Measurements from ENCODE around the gene TYW1.
"Not testable (repeated sequence)": the region's sequence is repeated elsewhere in the genome, so short reads cannot be mapped to it uniquely, and the experiment has no call there.

TYW1 gene

GRCh38 chr7:67046819-67047218 lies 50.2 kb downstream of the TYW1 start:
- not testable (repeated sequence) for DNase-seq (ENCODE audit: low read depth)

GRCh38 chr7:67049908-67050307 lies 53.3 kb downstream of the TYW1 start:
- not testable (repeated sequence) for DNase-seq (ENCODE audit: low read depth)

DNA sequence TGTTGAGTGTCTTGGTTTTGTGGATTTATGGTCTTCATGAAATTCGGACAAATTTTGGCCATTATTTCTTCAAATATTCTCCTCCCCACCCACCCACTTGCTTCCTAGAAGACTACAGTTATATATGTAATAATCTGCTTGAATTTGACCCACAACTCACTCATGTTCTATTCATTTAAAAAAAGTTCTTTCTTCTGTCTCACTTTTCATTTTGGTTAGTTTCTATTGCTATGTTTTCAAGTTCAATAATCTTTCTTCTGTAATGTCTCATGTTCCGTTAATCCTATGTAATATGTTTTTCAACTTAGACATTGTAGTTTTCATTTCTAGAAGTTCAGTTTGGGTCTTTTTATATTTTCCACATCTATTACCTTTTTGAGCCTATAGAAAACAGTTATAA lies 55.5 kb downstream of the TYW1 start:
- DNase-seq (ENCODE audit: low read depth) = not testable (repeated sequence)

GRCh38 chr7:67056683-67057082 lies 60.0 kb downstream of the TYW1 start:
- no peak for DNase-seq (ENCODE audit: low read depth)

DNA sequence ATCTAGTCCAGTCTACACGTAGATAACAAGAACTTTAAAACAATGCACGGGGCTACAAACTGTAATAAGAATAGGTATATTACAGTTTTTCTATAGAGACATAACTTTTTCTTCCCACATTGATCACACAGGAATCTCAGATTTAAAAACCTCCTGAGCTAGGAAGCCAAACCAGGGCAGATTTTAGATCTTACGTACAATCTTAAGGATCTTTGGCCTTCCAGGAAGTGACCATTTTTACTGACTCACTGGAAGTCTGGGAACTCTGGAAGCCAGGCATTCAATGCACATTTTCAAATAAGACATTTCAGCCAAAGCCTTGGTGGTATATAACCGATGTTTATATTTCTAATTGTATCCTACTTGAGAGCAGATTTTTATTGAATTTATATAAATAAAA lies 64.7 kb downstream of the TYW1 start:
- not testable (repeated sequence) for DNase-seq (ENCODE audit: low read depth)

DNA sequence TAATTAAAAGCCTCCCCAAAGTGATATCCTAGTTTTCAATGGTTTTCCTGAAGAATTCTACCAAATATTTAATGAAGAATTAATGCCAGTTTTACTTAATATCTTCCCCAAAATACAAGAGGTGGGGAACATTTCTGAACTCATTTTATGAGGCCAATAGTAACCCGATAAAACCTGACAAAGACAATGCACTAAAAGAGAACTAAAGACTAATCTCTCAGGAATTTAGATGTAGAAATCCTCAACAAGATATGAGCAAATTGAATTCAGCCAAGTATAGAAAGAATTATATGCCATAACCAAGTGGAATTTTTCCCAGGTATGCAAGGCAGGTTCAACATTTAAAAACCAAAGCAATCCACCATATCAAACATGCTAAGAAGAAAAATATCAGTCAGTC lies 66.2 kb downstream of the TYW1 start:
- not testable (repeated sequence) for DNase-seq (ENCODE audit: low read depth)

GRCh38 chr7:67066950-67067622 lies 70.5 kb downstream of the TYW1 start:
- DNase-seq (ENCODE audit: low read depth) = not testable (repeated sequence)

GRCh38 chr7:67076120-67076519 lies 79.5 kb downstream of the TYW1 start:
- not testable (repeated sequence) for DNase-seq (ENCODE audit: low read depth)

- not testable (repeated sequence) for DNase-seq (ENCODE audit: low read depth)
These were observed 86.2 kb downstream of the TYW1 start for GRCh38 chr7:67082880-67083279.

DNA sequence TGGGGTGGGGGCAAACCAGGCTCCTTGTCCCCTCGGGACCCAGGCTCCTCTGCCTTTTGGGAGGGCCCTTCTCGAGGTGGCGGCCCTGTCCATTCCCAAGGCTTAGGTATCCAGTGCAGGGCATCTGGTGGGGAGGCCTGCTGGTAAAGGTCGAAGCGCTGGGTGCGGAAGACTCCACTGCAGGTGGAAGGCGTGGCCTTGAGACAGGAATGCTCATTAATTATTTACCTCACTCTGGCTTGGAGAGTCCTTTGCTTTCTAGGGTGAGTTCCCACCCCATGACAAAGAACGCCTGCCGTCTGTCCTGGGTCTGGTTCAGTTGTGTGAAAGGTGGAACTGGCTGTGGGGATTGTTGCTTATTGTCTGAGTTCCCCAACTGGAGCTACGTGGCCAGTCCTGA lies 92.6 kb downstream of the TYW1 start:
- DNase-seq (ENCODE audit: low read depth) = not testable (repeated sequence)

DNA sequence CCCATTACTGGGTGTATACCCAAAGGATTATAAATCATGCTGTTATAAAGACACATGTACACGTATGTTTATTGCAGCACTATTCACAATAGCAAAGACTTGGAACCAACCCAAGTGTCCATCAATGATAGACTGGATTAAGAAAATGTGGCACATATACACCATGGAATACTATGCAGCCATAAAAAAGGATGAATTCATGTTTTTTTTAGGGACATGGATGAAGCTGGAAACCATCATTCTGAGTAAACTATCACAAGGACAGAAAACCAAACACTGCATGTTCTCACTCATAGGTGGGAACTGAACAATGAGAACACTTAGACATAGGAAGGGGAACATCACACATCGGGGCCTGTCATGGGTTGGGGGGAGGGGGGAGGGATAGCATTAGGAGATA lies 94.4 kb downstream of the TYW1 start:
- DNase-seq (ENCODE audit: low read depth) = not testable (repeated sequence)

DNA sequence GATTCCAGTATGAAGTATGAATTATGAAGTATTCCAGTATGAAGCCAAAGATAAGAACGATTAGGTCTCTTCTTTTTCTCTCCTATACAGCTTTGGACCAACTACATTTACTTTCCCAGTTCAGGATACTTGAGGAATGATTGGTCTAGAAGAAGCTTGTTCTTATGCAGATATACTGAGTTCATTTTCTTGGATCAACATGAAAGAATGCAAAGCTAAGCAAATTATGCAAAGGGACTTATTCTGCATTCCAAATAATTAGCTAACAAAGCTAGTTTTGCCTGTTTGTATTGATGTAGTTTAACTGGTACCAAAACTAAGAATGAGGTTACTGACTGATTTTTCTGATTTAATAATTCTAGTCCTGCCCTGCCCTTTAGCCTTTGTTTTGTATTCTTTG lies 101.4 kb downstream of the TYW1 start:
- not testable (repeated sequence) for DNase-seq (ENCODE audit: low read depth)

- DNase-seq (ENCODE audit: low read depth) = not testable (repeated sequence)
These were observed 102.8 kb downstream of the TYW1 start for GRCh38 chr7:67099406-67099805.

DNA sequence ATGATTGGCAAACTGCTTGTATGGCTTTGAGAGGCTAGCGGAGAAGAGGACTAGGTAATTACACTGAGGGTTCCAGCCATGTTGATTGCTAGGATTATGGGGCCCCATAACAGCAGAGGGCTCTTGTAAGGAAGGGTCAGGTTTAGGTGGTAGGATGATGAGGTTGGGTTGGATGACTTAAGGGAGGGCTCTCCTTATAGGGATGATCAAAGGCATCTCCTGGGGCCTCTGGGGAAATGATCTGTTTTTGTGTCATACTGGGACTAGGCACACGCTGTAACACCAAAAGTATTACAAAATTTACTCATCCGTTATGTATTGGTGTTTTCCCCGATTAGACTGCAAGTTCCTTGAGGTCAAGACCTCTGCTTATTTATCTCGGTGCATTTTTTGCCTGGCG lies 103.4 kb downstream of the TYW1 start:
- DNase-seq (ENCODE audit: low read depth) = not testable (repeated sequence)

- DNase-seq (ENCODE audit: low read depth) = no peak
These were observed 104.3 kb downstream of the TYW1 start for GRCh38 chr7:67100956-67101361.

DNA sequence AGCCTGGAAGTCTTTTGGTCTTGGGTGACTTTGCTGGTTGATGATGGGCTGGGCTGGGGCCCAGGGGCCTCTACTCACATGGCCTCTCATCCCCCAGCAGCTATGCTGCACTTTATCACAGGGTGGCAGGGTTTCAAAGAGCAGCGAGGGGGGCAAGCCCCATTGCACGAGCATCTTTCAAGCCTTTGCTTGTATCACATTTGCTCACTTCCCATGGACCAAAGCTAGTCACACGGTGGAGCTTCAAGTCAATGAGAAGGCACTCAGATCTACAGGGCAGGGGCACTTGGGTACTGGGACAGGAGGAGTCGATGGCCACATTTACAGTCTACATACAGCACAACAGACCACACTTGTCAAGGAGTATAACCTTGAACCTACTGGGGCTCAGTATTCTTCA lies 108.3 kb downstream of the TYW1 start:
- DNase-seq (ENCODE audit: low read depth) = not testable (repeated sequence)

DNA sequence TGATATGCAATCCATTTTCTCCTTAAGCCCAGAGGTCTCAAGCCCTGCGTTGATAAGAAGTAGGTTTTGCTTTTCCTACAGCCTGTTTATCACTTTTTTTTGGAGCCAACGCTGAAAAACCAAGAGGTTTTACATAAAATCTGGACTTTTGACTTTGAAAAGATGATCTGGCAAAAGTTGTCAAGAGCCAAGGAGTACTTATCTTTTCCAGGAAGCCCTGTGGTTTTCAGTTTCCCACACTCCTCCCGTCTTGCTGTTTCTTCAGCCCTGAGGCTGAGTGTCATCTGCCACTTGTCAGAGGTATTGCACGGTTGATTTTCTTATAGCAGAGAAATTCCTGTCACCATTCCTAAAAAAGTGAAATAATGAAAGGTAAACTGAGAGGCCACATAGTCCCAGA lies 108.7 kb downstream of the TYW1 start:
- DNase-seq (ENCODE audit: low read depth) = no peak

- not testable (repeated sequence) for DNase-seq (ENCODE audit: low read depth)
These were observed 109.6 kb downstream of the TYW1 start for GRCh38 chr7:67106255-67106654.

DNA sequence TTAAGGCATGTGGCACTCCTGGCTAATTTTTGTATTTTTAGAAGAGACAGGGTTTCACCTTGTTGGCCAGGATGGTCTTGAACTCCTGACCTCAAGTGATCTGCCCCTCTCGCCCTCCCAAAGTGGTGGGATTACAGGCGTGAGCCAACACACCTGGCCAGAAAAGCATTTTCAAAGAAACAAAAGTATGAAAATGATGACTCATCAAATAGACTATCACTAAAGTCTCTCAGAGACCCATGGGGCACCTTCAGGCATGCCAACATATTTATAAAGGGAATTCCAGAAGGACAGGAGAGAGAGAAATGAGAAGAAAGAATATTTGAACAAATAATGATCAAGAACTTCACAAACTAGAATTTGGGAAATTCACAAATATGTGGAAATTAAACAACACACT lies 114.7 kb downstream of the TYW1 start:
- not testable (repeated sequence) for DNase-seq (ENCODE audit: low read depth)

GRCh38 chr7:67114483-67115246 lies 118.0 kb downstream of the TYW1 start:
- not testable (repeated sequence) for DNase-seq (ENCODE audit: low read depth)

- not testable (repeated sequence) for DNase-seq (ENCODE audit: low read depth)
These were observed 123.9 kb downstream of the TYW1 start for GRCh38 chr7:67120491-67120890.

GRCh38 chr7:67128257-67128656 lies 131.6 kb downstream of the TYW1 start:
- DNase-seq (ENCODE audit: low read depth) = not testable (repeated sequence)

GRCh38 chr7:67130766-67131165 lies 134.1 kb downstream of the TYW1 start:
- not testable (repeated sequence) for DNase-seq (ENCODE audit: low read depth)

All from GM04504 (cell line).